HG03354 (cell line): Measurements from ENCODE around the gene KLHL29.

Source experiments
- ATAC-seq: cut with Tn5 transposase; IDR thresholded peaks from one replicate; pipeline ENCODE4 v1.9.1; 2021; ENCODE audit warnings: mild to moderate bottlenecking; ENCODE audit not compliant: unreplicated experiment, poor library complexity, severe bottlenecking

Gene KLHL29

GRCh38 chr2:23418461-23418911 is 33.5 kb downstream of the KLHL29 start:
- no peak for ATAC-seq

- no peak for ATAC-seq
Observed at GRCh38 chr2:23419171-23420090, 34.5 kb downstream of the KLHL29 start.

GRCh38 chr2:23420091-23420839 is 35.3 kb downstream of the KLHL29 start:
- no peak for ATAC-seq

- ATAC-seq: no peak
Observed at GRCh38 chr2:23420840-23421476, 36.0 kb downstream of the KLHL29 start.

GRCh38 chr2:23422089-23423061 is 37.4 kb downstream of the KLHL29 start:
- ATAC-seq: no peak

GRCh38 chr2:23423062-23423872 is 38.3 kb downstream of the KLHL29 start:
- no peak for ATAC-seq

GRCh38 chr2:23423873-23424680 is 39.1 kb downstream of the KLHL29 start:
- no peak for ATAC-seq

- no peak for ATAC-seq
Observed at GRCh38 chr2:23425338-23425871, 40.4 kb downstream of the KLHL29 start.

GRCh38 chr2:23425885-23426262 is 40.9 kb downstream of the KLHL29 start:
- ATAC-seq: no peak

- ATAC-seq: no peak
Observed at GRCh38 chr2:23426263-23426905, 41.4 kb downstream of the KLHL29 start.

GRCh38 chr2:23427350-23427749 is 42.4 kb downstream of the KLHL29 start:
- no peak for ATAC-seq

GRCh38 chr2:23427976-23428375 is 43.0 kb downstream of the KLHL29 start:
- no peak for ATAC-seq

- ATAC-seq: no peak
Observed at GRCh38 chr2:23429036-23429435, 44.1 kb downstream of the KLHL29 start.

- no peak for ATAC-seq
Observed at GRCh38 chr2:23430263-23430662, 45.3 kb downstream of the KLHL29 start.

GRCh38 chr2:23432531-23432930 is 47.6 kb downstream of the KLHL29 start:
- no peak for ATAC-seq

- ATAC-seq: no peak
Observed at GRCh38 chr2:23433282-23433681, 48.3 kb downstream of the KLHL29 start.

GRCh38 chr2:23434721-23435121 is 49.7 kb downstream of the KLHL29 start:
- ATAC-seq: no peak
